Measurements from ENCODE around the gene PTPRM. TPM values are rescaled to one million over a fixed set of nuclear protein-coding genes. Genes with fewer than 3 reads are reported as not detected.

Gene PTPRM
- total RNA-seq, 1 experiment from 2014 or later, result 6.2 TPM

GRCh38 chr18:8031496-8031895 lies 464.4 kb downstream of the PTPRM start:
- Histone ChIP-seq H2AK5ac (ENCODE audit: insufficient read length, low read length) (no peak overlapping the region), H3K18ac (ENCODE audit: insufficient read length, low read depth, low read length) (no peak overlapping the region), H3K27ac (ENCODE audit: insufficient read length, low read depth, low read length) (no peak overlapping the region), H3K79me2 (ENCODE audit: insufficient read depth, low read length) (no peaks in the 10 kb centered on the region), H4K91ac (ENCODE audit: insufficient read length, low read depth, low read length) (no peak overlapping the region), H3K23ac (ENCODE audit: insufficient read length, low read depth, low read length) (no peak overlapping the region), H3K9me3 (ENCODE audit: control insufficient read depth, low read depth, low read length) (no peaks in the 10 kb centered on the region), H4K5ac (ENCODE audit: insufficient read length, low read depth, low read length) (no peak overlapping the region), H3K14ac (ENCODE audit: insufficient read depth, low read length) (no peak overlapping the region), H3K23me2 (ENCODE audit: insufficient read length, low read depth, low read length, poor library complexity, severe bottlenecking) (no peaks in the 10 kb centered on the region), H2BK5ac (ENCODE audit: insufficient read length, low read length) (no peak overlapping the region), H3T11ph (ENCODE audit: low read length) (no peak overlapping the region), H2AFZ (ENCODE audit: low read length) (no peak overlapping the region), H3K27me3 (ENCODE audit: insufficient read depth, low read length) (no peaks in the 10 kb centered on the region), H3K9ac (ENCODE audit: extremely low read depth, insufficient read length, low read length) (no peak overlapping the region), H2BK15ac (ENCODE audit: low read depth, low read length) (no peak overlapping the region), H4K20me1 (ENCODE audit: control insufficient read depth, insufficient read depth, insufficient read length) (no peaks in the 10 kb centered on the region), H3K4ac (ENCODE audit: low read depth, low read length) (no peak overlapping the region), H3K79me1 (ENCODE audit: insufficient read depth, low read depth, low read length, poor library complexity, severe bottlenecking) (no peaks in the 10 kb centered on the region), H3K4me1 (ENCODE audit: insufficient read depth, low read length) (peaks cover 13% of the 10 kb centered on the region; the same call in 1 of the 2 replicates), H3K56ac (ENCODE audit: insufficient read length, low read depth, low read length) (no peak overlapping the region), H2BK20ac (ENCODE audit: low read depth, low read length, poor library complexity, severe bottlenecking) (no peak overlapping the region), H4K8ac (replicated peaks; ENCODE audit: insufficient read length, low read depth, low read length) (no peak overlapping the region), H2BK120ac (ENCODE audit: low read depth, low read length, poor library complexity, severe bottlenecking) (no peak overlapping the region), H2BK12ac (ENCODE audit: insufficient read length, low read depth, low read length) (no peak overlapping the region), H3K4me2 (ENCODE audit: insufficient read depth, insufficient read length, low read length) (no peak overlapping the region)
- DNase-seq, result no peak
- WGBS (ENCODE audit: extremely low coverage, insufficient read length, low lambda C conversion rate), result no CpG with 5 or more reads among the region's 3 CpGs
- TF ChIP-seq CTCF (conservative IDR thresholded peaks at IDR 0.05), result no peak
- H3K27me3 Mint-ChIP-seq (ENCODE audit: low read depth), result no peaks in the 10 kb centered on the region
- no peaks in the 10 kb centered on the region for H3K9me3 Mint-ChIP-seq
- no peak overlapping the region for H3K4me3 Mint-ChIP-seq
- H3K36me3 Mint-ChIP-seq (ENCODE audit: insufficient read depth in 1 of 3, low read depth in 3 of 3), result no peaks in the 10 kb centered on the region; a peak in 1 of 7 replicates
- H3K27ac Mint-ChIP-seq, result no peak overlapping the region
- H3K4me1 Mint-ChIP-seq, result peaks cover 13 to 15% of the 10 kb centered on the region in 2 experiments
